Activated CD4-positive, alpha-beta T cell treated with anti-CD3 and anti-CD28 coated beads, Interleukin-2, amount 50 U/mL, for 24 hours (primary cell): ENCODE measurements around the gene SNX11.

Source experiments
- DNase-seq, 2 donors: peaks; one replicate each; pipeline ENCODE4 v3.0.0-alpha.2; 2020; ENCODE audit warnings: low read depth in 1 of 2, low spot score in 1 of 2

The SNX11 gene

GRCh38 chr17:48131216-48131824 lies 23.8 kb downstream of the SNX11 start:
- peak in 1 of 2 donors; percentile 59 for DNase-seq

GRCh38 chr17:48132385-48132784 lies 24.8 kb downstream of the SNX11 start:
- DNase-seq: no peak

GRCh38 chr17:48134912-48135480 lies 27.4 kb downstream of the SNX11 start:
- no peak for DNase-seq

GRCh38 chr17:48137656-48138055 lies 30.1 kb downstream of the SNX11 start:
- no peak for DNase-seq

- no peak for DNase-seq
Observed at GRCh38 chr17:48139944-48140343, 32.4 kb downstream of the SNX11 start.

- DNase-seq: no peak
Observed at GRCh38 chr17:48143629-48144028, 36.1 kb downstream of the SNX11 start.

- no peak for DNase-seq
Observed at GRCh38 chr17:48144231-48144630, 36.7 kb downstream of the SNX11 start.

GRCh38 chr17:48144976-48145798 lies 37.6 kb downstream of the SNX11 start:
- DNase-seq: no peak

- DNase-seq: no peak
Observed at GRCh38 chr17:48148029-48148770, 40.6 kb downstream of the SNX11 start.

- no peak for DNase-seq
Observed at GRCh38 chr17:48148854-48149786, 41.6 kb downstream of the SNX11 start.

- DNase-seq: no peak
Observed at GRCh38 chr17:48149787-48150463, 42.4 kb downstream of the SNX11 start.

- DNase-seq: no peak
Observed at GRCh38 chr17:48150597-48151001, 43.0 kb downstream of the SNX11 start.

GRCh38 chr17:48151220-48151619 lies 43.7 kb downstream of the SNX11 start:
- DNase-seq: no peak

GRCh38 chr17:48152289-48152688 lies 44.7 kb downstream of the SNX11 start:
- no peak for DNase-seq

GRCh38 chr17:48153691-48154358 lies 46.3 kb downstream of the SNX11 start:
- DNase-seq: no peak

- DNase-seq: no peak
Observed at GRCh38 chr17:48155889-48156611, 48.5 kb downstream of the SNX11 start.

- DNase-seq: no peak
Observed at GRCh38 chr17:48159232-48159631, 51.7 kb downstream of the SNX11 start.

- no peak for DNase-seq
Observed at GRCh38 chr17:48160177-48161081, 52.9 kb downstream of the SNX11 start.
